MM.1S (cell line): ENCODE data around the gene UGGT2.

ENCODE experiments used
- CTCF ChIP-seq: fragments of 300-600 bp; sonication (generic); IDR thresholded peaks from 2 replicates; pipeline ENCODE4 v1.5.1; 2016; ENCODE audit warnings: antibody characterized with exemption, low read length, mixed read lengths
- EZH2phosphoT487 ChIP-seq: fragments of 300-600 bp; sonication (generic); IDR thresholded peaks from 2 replicates; pipeline ENCODE4 v1.6.1; 2018; ENCODE audit warnings: antibody characterized with exemption, low read length

GRCh38 chr13:95902741-95903140 is 150.5 kb downstream of the UGGT2 start:
- TF ChIP-seq CTCF: no peak
- no peak for TF ChIP-seq EZH2phosphoT487
